K562 (cell line): ENCODE measurements around the gene TUBA1B. TPM values are rescaled to one million over a fixed set of nuclear protein-coding genes. Genes with fewer than 3 reads are reported as not detected.
A peak's percentile ranks its signal among the peaks of the same experiment; 100 is the strongest.

Source experiments
- CBX5 ChIP-seq: IDR thresholded peaks from 2 replicates; pipeline ENCODE4 v1.6.1; 2014; ENCODE audit warnings: low read depth, borderline replicate concordance
- CHD1 ChIP-seq: fragments of 200-600 bp; sonication (generic); IDR thresholded peaks from one replicate; pipeline ENCODE4 v1.6.1; 2012; ENCODE audit warnings: mild to moderate bottlenecking, moderate library complexity, low read length, inconsistent platforms
- CREB3 ChIP-seq: fragments of 450-650 bp; conservative IDR thresholded peaks from 2 replicates; pipeline ENCODE4 v1.6.1; 2016; ENCODE audit warnings: missing genetic modification characterization, low read depth, mild to moderate bottlenecking, missing compliant biosample characterization, moderate library complexity
- CTCFL ChIP-seq: IDR thresholded peaks from 2 replicates; pipeline ENCODE4 v1.6.1; 2011; ENCODE audit warnings: borderline replicate concordance, low read depth, mild to moderate bottlenecking, moderate library complexity, low read length; ENCODE audit not compliant: insufficient read depth, poor library complexity, severe bottlenecking
- E2F8 ChIP-seq: fragments of 450-650 bp; IDR thresholded peaks from 2 replicates; pipeline ENCODE4 v1.7.1; 2018; ENCODE audit warnings: mild to moderate bottlenecking, low read depth; ENCODE audit not compliant: partially characterized antibody
- MITF ChIP-seq: IDR thresholded peaks from 2 replicates; pipeline ENCODE4 v1.6.1; 2014; ENCODE audit warnings: antibody characterized with exemption
- RB1 ChIP-seq: fragments of 450-650 bp; IDR thresholded peaks from 2 replicates; pipeline ENCODE4 v1.6.1; 2017; ENCODE audit warnings: low read depth, mild to moderate bottlenecking
- SIX5 ChIP-seq, 2 experiments: IDR thresholded peaks; 2 replicates each; pipeline ENCODE4 v1.6.1; 2011; ENCODE audit warnings: low read length in 2 of 2, borderline replicate concordance in 1 of 2, low read depth in 1 of 2, mild to moderate bottlenecking in 1 of 2, moderate library complexity in 1 of 2; ENCODE audit not compliant: insufficient read depth in 1 of 2
- TEAD1 ChIP-seq, 2 experiments: fragments of 450-650 bp in 1 of 2; sonication (generic) in 1 of 2; formaldehyde crosslinking; IDR thresholded peaks; 2 replicates each; pipeline versions ENCODE4 v1.4.0 to v1.8.0; 2020 to 2022; ENCODE audit warnings: mild to moderate bottlenecking in 2 of 2, missing genetic modification reagents in 1 of 2
- WHSC1 ChIP-seq: IDR thresholded peaks from one replicate; pipeline ENCODE4 v1.6.1; 2012; ENCODE audit warnings: low read length, control low read depth, inconsistent platforms
- XRCC3 ChIP-seq: fragments of 450-650 bp; IDR thresholded peaks from 2 replicates; pipeline ENCODE4 v1.6.1; 2017; ENCODE audit warnings: mild to moderate bottlenecking, moderate library complexity
- ZBTB17 ChIP-seq: fragments of 450-650 bp; formaldehyde crosslinking; IDR thresholded peaks from 2 replicates; pipeline ENCODE4 v1.4.0; 2020; ENCODE audit warnings: mild to moderate bottlenecking
- ZKSCAN3 ChIP-seq: fragments of 250-450 bp; sonication (Bioruptor Pico); IDR thresholded peaks from 2 replicates; pipeline ENCODE4 v1.4.0; 2020
- ZNF174 ChIP-seq: fragments of 250-450 bp; sonication (Bioruptor Pico); IDR thresholded peaks from 2 replicates; pipeline ENCODE4 v1.4.0; 2020; ENCODE audit warnings: mild to moderate bottlenecking
- polyA plus RNA-seq, 8 experiments: library from polyadenylated mRNA; depleted of rRNA in 4 of 8; stranded (reverse) in 5 of 8; unstranded in 3 of 8; fragments of >200 nt; fragmentation: Nextera tagmentation in 2 of 8; fragmentation: Illumina TruSeq in 1 of 8; extraction: Ambion mirVana in 2 of 8; extraction: Trizol in 1 of 8; gene quantifications; 2 replicates each; pipeline versions ENCODE4 v1.2.1 to v1.2.3, GENCODE V29; 2011 to 2014; ENCODE audit warnings: inconsistent platforms in 1 of 8, missing spikeins in 1 of 8
- total RNA-seq, 7 experiments: library from RNA; depleted of rRNA in 6 of 7; stranded (reverse); fragments of >200 nt in 6 of 7; fragmentation: Illumina TruSeq in 2 of 7; extraction: Trizol in 2 of 7; gene quantifications; 2 replicates each; pipeline versions ENCODE4 v1.2.1 to v1.2.3, GENCODE V29; 2011 to 2021; ENCODE audit warnings: low replicate concordance in 1 of 7
- TF ChIP-seq, protein P1 (sequence below): fragments of 450-650 bp; IDR thresholded peaks from 2 replicates; pipeline ENCODE4 v1.6.1; 2017; ENCODE audit warnings: antibody characterized with exemption
- TF ChIP-seq, protein P2 (sequence below): sonication (generic); formaldehyde crosslinking; IDR thresholded peaks from 2 replicates; pipeline ENCODE4 v1.8.0; 2022; ENCODE audit warnings: mild to moderate bottlenecking, missing genetic modification reagents

TUBA1B gene
- total and polyA plus RNA-seq, 9 of the 15 experiments (the other 6 are each of a cell fraction or from before 2014, with no cell fraction given): 2,189 to 4,624 (median 2,628) TPM

DNA sequence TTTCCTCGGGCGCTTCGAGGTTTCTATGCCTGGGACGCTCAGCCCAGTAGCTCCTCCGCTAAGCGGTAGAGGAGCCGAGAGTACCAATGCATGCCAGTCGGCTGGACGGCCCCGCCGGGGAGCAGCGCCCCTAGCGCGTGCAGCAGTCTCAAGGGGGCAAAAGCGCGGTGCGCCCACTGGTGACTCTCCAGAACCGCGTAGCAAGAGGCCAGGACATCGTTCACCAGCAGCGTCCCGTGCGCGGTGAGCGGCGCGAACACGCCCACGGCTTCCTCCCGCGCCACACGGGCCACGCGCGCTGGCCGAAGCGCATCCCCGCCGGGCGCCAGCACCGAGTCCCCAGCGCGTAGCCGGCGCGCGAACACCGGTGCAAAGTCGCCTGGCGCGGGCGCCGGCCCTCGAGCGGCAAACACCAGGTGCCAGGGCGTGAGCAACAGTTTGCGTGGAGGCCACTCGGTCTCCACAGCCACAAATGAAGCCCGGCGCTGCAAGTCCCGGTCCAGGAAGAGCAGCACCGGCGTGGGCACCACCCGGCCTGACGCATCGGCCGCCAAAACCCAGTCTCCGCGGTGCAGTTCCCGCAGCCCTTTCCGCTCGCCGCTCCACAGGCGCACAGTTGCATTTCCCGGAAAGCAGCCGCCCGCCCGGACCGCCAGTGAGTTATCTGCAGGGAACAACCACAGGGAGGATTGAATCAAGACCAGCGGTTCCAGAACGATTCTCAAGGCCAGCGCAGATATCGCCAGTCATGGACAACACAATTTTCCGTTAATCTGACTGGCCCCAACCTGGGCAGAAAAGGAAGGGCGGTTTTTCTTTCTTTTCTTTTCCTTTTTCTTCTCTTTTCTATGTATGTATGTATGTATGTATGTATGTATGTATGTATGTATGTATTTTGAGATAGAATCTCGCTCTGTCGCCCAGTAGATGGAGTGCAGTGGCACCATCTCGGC, 41.1 kb downstream of the TUBA1B start (continued):
- TF ChIP-seq E2F8 (no peak), RB1 (peak; percentile 49; the same call in 1 of the 2 replicates), ZBTB17 (CRISPR knock-in tag) (no peak), TEAD1 (CRISPR knock-in tag; IDR thresholded peaks at IDR 0.05) (0 out of 4 replicates have a peak, but pooled peaks of 1 of the 2 experiments have one; percentile 22), CREB3 (no peak), CHD1 (no peak), MITF (no peak; the same call in 1 of the 2 replicates), ZKSCAN3 (CRISPR knock-in tag) (no peak), XRCC3 (no peak), CBX5 (no peak), SIX5 (IDR thresholded peaks at IDR 0.05; ENCODE audit: borderline replicate concordance in 1 of 2, insufficient read depth in 1 of 2, low read depth in 1 of 2, low read length in 2 of 2) (no peak), CTCFL (peak; percentile 40), WHSC1 (no peak), ZNF174 (CRISPR knock-in tag) (no peak)
- TF ChIP-seq, protein P1, sequence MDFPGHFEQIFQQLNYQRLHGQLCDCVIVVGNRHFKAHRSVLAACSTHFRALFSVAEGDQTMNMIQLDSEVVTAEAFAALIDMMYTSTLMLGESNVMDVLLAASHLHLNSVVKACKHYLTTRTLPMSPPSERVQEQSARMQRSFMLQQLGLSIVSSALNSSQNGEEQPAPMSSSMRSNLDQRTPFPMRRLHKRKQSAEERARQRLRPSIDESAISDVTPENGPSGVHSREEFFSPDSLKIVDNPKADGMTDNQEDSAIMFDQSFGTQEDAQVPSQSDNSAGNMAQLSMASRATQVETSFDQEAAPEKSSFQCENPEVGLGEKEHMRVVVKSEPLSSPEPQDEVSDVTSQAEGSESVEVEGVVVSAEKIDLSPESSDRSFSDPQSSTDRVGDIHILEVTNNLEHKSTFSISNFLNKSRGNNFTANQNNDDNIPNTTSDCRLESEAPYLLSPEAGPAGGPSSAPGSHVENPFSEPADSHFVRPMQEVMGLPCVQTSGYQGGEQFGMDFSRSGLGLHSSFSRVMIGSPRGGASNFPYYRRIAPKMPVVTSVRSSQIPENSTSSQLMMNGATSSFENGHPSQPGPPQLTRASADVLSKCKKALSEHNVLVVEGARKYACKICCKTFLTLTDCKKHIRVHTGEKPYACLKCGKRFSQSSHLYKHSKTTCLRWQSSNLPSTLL: no peak
- TF ChIP-seq, protein P2, sequence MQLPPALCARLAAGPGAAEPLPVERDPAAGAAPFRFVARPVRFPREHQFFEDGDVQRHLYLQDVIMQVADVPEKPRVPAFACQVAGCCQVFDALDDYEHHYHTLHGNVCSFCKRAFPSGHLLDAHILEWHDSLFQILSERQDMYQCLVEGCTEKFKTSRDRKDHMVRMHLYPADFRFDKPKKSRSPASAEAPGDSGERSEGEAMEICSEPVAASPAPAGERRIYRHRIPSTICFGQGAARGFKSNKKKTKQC (CRISPR knock-in tag): no peak
